ENCODE measurements around the gene FXYD3.

DNA sequence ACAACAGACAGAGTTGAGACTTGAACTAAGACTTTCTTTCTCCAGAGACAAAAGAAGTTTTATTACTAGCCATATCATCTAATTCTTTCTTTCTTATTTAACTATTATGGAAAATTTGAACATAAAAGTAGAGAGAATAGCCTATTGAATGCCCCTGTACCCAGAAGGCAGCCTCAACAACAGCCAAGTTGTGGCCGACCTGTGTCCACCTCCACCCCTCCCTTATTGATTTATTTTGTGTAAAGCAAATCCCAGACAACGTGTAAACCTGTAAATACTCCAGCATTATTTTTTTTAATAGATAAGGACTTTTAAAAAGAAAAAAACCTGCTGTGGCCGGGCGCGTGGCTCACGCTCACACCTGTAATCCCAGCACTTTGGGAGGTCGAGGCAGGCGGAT, 26.1 kb upstream of the FXYD3 start:
- TF ChIP-seq, protein P1, sequence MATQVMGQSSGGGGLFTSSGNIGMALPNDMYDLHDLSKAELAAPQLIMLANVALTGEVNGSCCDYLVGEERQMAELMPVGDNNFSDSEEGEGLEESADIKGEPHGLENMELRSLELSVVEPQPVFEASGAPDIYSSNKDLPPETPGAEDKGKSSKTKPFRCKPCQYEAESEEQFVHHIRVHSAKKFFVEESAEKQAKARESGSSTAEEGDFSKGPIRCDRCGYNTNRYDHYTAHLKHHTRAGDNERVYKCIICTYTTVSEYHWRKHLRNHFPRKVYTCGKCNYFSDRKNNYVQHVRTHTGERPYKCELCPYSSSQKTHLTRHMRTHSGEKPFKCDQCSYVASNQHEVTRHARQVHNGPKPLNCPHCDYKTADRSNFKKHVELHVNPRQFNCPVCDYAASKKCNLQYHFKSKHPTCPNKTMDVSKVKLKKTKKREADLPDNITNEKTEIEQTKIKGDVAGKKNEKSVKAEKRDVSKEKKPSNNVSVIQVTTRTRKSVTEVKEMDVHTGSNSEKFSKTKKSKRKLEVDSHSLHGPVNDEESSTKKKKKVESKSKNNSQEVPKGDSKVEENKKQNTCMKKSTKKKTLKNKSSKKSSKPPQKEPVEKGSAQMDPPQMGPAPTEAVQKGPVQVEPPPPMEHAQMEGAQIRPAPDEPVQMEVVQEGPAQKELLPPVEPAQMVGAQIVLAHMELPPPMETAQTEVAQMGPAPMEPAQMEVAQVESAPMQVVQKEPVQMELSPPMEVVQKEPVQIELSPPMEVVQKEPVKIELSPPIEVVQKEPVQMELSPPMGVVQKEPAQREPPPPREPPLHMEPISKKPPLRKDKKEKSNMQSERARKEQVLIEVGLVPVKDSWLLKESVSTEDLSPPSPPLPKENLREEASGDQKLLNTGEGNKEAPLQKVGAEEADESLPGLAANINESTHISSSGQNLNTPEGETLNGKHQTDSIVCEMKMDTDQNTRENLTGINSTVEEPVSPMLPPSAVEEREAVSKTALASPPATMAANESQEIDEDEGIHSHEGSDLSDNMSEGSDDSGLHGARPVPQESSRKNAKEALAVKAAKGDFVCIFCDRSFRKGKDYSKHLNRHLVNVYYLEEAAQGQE (IDR thresholded peaks at IDR 0.05; ENCODE audit: insufficient read depth in 1 of 2, low read depth in 2 of 2, low read length in 2 of 2), result no peak
- TF ChIP-seq POLR2AphosphoS5 (IDR thresholded peaks at IDR 0.05; ENCODE audit: low read depth, low read length), result no peak
- no peak for TF ChIP-seq SIN3A (IDR thresholded peaks at IDR 0.05; ENCODE audit: borderline replicate concordance, insufficient read depth, low read length)
- TF ChIP-seq FOXP2 (optimal IDR thresholded peaks at IDR 0.05; ENCODE audit: borderline replicate concordance, extremely low read depth, extremely low read length, insufficient read depth), result no peak
- TF ChIP-seq TAF1 (IDR thresholded peaks at IDR 0.05; ENCODE audit: borderline replicate concordance, insufficient read depth, low read length), result no peak

Measured in PFSK-1 (cell line).